Measurements from ENCODE around the gene HSF2BP.
"Not testable (repeated sequence)": the region's sequence is repeated elsewhere in the genome, so short reads cannot be mapped to it uniquely, and the experiment has no call there.

HSF2BP gene

GRCh38 chr21:43659136-43660000, at the start of gene HSF2BP, which contains the start of gene RRP1B:
HSF2BP (minus strand) TSS chr21:43659488; CDS start chr21:43658096, 1,392 bp downstream.
RRP1B (plus strand) TSS chr21:43659560; CDS start chr21:43659665, 105 bp downstream.
- peak; percentile 69 to 72 for DNase-seq

DNA sequence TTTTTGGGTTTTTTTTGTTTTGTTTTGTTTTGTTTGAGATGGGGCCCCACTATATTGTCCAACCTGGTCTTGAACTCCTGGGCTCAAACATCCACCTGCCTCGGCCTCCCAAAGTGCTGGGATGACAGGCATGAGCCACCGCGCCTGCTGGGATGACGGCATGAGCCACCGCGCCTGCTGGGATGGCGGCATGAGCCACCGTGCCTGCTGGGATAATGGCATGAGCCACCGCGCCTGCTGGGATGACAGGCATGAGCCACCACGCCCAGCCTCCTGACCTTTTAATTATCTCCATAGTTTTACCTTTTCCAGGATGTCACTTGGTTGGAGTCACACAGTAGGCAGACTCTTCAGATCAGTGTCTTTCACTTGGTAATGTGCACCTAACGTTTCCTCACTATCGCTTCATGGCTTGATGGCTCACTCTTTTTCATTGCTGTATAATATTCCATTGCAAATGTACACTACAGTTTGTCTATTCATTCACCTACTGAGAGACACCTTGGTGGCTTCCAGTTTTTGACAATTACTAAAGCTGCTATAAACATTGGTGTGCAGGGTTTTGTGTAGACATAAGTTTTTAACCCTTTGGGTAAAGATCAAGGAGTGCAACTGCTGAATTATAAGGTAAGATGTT, 49.6 kb upstream of the HSF2BP start:
- DNase-seq = no peak

DNA sequence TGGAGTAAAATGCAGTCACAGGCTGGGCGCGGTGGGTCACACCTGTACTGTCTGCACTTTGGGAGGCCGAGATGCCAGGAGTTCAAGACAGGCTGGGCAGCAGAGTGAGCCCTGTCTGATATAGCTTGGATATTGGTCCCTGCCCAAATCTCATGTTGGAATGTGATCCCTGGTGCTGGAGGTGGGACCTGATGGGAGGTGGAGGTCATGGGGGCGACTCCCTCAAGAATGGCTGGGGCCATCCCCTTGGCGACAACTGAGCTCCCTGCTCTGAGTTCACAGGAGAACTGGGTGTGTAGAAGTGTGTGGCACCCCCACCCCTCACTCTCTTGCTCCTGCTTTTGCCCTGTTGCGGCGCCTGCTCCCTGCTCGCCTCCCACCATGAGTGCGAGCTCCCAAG, 48.2 kb upstream of the HSF2BP start:
- no peak for DNase-seq

- no peak for DNase-seq
Observed at GRCh38 chr21:43703035-43703880, 44.0 kb upstream of the HSF2BP start.

DNA sequence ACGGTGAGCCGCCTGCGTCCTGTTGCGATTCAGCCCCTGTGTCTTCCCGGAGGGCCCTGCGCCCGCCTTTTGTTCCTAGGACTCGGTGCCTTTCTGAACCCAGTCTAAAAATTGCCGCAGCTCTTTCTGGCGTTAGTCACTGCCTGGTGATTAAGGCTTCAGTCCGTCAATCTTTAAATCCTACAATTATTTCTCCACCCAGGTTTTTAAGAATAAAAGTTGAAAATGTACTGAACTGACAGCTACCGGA, 43.4 kb upstream of the HSF2BP start:
- DNase-seq = no peak

- DNase-seq = no peak
Observed at GRCh38 chr21:43701936-43702784, 42.9 kb upstream of the HSF2BP start.

GRCh38 chr21:43699933-43700599, 40.8 kb upstream of the HSF2BP start:
- DNase-seq = no peak

DNA sequence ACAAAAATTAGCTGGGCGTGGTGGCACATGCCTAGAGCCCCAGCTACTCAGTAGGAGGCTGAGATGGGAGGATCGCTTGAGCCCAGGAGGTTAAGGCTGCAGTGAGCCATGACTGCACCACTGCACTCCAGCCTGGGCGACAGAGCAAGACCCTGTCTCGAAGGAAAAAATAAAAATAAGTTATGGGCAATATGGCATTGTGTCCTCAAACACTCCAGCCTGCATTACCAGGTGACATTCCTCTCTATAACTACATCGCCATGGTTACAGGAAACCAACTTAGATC, 40.1 kb upstream of the HSF2BP start:
- DNase-seq = not testable (repeated sequence)

DNA sequence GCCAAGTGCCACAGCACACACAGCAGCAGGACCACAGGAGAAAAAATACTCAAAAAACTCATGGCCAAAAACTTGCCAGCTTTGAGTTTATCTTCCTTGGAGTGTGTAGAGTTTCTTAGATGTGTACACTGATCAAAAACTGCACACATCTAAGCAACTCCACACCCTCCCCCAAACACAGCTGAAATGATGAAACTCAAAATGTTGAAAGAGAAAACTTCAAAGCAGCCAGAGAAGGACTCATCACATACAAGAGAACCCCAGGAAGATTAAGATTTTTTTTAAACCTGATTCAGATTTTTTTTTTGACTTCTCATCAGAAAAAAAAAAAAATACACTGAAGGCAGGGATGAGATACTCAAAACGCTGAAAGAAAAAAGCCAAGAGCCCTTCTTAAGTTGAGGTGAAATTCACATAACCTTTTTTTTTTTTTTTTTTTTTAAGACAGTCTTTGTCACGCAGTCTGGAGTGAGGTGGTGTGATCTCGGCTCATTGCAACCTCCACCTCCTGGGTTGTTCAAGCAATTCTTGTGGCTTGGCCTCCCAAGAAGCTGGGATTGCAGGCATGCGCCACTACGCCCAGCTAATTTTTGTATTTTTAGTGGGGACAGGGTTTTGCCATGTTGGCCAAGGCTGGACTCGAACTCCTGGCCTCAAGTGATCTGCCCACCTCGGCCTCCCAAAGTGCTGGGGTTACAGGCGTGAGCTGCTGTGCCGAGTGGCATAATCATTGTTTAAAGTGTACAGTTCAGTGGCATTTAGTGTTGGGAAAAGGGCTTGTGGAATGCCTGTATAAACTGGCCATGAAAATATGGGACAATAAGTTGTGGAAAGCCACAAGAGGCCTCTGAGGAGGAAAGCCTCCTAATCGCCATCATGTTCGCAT, 38.7 kb upstream of the HSF2BP start:
- no peak for DNase-seq

- DNase-seq = no peak
Observed at GRCh38 chr21:43696214-43696613, 36.9 kb upstream of the HSF2BP start.

DNA sequence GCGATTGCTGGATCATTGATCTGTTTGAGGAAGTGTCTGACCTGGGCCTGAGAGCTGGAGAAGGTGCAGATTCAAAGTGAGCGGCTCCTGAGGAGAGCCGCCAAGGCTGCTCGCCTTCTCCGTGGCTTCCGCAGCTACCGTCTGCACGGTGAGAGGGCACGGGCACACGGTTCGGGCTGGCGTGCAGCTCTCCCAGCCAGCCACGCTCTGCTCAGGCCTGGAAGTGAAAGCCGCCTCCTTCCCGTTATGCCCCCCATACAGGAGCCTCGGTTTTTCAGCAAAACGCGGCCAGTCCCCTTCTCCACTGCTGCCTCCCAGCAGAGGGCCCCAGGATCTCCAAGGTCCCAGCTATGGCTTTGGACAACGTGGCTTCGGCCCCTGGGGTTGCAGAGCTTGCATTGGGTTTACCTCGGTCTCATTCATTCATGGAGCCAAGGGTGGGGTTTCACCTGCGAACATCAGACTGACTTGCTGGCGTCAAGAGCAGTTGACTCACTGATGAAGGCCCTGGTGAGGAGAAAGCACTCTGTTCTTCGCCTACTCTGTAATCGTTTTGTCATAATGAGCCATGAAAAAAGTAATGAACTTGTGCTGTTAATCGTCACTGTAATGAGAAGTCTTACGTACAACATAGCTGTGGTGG, 35.3 kb upstream of the HSF2BP start:
- no peak for DNase-seq

DNA sequence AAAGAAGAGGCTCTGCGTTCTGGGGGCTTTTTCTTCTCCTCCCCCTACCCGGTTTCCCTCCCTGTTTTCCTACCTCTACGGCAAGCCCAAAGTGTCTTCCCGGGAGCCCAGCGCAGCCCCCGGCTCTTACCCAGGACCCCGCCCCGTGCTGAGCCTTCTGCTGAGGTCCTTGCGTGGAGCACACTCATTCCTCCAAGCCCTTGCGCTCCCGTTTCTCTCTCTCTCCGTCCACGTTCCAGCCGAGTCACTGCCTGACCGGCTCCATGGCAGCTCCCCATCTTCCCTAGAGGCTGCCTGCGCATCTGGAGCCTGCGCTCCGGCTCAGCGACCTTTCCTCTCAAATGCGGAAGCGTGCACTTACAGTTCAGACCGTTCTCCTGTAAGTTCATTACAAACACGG, 34.7 kb upstream of the HSF2BP start:
- no peak for DNase-seq

DNA sequence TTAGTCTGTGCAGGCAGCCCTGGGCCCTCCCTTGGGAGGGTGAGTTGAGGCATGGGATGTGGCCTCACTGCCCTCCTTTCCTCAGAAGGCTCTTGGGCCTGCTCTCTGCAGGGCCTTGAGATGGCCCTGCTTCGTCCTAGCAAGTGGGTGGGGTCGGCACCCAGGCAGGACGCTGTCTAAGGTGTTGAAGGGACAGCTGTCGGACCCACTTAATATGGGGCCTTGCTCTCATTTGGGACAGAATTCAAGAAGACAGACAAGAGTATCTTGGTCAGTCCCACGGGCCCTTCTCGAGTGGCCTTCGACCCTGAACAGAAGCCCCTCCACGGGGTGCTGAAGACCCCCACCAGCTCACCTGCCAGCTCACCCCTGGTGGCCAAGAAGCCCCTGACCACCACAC, 33.7 kb upstream of the HSF2BP start:
- DNase-seq = no peak

GRCh38 chr21:43691801-43692200, 32.5 kb upstream of the HSF2BP start:
- DNase-seq = no peak

GRCh38 chr21:43691086-43691795, 32.0 kb upstream of the HSF2BP start:
- DNase-seq = no peak

DNA sequence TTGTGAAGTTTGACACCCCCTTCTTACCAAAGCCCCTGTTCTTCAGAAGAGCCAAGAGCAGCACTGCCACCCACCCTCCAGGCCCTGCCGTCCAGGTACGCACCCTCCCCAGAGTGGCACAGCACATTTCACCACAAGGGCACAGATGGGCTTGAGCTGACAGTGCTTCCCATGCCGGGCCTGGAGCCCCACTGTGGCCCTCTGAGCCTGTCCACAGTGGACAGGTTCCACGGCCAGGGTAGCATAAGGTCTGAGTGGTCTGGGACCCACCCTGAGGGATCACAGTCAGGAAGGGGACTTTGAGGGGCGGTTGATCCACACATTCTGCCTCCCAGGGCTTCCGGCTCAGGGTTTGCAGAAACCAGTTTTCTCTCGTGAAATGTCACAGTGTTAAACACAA, 31.1 kb upstream of the HSF2BP start:
- DNase-seq = no peak

DNA sequence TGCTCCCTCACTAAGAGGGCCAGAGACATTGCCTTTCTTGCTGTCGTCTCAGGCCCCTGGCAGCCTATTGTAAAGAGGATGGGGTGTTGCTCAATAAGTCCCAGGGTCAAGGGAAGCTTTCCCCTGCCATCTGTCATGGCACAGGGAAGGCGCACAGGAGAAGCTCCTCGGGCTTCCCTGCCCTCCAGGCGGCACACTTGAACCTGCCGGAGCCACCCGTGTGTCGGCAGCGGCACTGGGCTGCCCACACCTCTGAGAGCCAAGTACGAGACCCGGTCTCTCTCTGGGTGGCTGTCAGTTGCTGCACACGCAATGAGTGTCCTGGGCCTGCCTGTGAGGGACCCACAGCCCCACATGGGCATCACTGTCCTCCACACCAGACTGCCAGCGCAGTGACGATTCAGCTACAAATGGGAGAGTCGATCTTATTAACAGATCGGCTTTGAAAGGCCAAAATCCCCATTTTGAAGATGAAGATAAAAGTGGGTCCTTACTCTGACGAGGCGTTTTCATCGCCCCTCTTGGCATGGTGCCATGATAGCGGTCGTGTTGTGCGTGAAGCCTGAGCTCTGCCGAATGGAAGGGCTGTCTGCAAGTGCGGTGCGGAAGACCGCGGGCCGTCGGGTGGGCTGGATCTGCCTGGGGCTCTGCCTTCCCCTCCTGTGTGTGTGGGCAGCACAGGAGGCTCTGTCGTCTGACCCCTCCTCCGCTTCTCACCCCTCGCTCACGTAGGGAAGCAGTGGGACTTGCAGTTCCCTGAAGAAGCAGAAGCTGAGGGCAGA, 30.5 kb upstream of the HSF2BP start:
- DNase-seq = no peak

DNA sequence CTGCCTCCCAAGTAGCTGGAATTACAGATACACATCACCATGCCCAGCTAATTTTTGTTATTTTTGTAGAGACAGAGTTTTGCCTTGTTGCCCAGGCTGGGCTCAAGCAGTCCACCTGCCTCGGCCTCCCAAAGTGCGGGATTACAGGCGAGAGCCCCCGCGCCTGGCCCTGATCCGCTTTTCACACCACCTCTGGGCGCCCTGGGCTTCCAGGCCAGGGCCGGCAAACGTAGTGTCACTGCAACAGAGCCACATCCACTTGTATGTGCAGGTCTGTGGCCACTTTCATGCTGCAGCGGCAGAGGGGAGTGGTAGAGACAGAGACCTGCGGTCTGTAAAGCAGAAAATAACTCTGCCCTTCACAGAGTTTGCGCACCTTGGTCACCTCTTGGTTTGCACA, 29.6 kb upstream of the HSF2BP start:
- no peak for DNase-seq
